Non-pigmented ciliary epithelial cell (primary cell): Measurements from ENCODE around the gene TROAP.

ENCODE experiments used
- DNase-seq: peaks from one replicate; pipeline ENCODE4 v3.0.0-alpha.2; 2010; ENCODE audit warnings: low read depth

TROAP gene

GRCh38 chr12:49342066-49342913 is 19.2 kb downstream of the TROAP start:
- DNase-seq: no peak

GRCh38 chr12:49342914-49343731 is 20.1 kb downstream of the TROAP start:
- DNase-seq: no peak

GRCh38 chr12:49344486-49345050 is 21.5 kb downstream of the TROAP start:
- DNase-seq: no peak

DNA sequence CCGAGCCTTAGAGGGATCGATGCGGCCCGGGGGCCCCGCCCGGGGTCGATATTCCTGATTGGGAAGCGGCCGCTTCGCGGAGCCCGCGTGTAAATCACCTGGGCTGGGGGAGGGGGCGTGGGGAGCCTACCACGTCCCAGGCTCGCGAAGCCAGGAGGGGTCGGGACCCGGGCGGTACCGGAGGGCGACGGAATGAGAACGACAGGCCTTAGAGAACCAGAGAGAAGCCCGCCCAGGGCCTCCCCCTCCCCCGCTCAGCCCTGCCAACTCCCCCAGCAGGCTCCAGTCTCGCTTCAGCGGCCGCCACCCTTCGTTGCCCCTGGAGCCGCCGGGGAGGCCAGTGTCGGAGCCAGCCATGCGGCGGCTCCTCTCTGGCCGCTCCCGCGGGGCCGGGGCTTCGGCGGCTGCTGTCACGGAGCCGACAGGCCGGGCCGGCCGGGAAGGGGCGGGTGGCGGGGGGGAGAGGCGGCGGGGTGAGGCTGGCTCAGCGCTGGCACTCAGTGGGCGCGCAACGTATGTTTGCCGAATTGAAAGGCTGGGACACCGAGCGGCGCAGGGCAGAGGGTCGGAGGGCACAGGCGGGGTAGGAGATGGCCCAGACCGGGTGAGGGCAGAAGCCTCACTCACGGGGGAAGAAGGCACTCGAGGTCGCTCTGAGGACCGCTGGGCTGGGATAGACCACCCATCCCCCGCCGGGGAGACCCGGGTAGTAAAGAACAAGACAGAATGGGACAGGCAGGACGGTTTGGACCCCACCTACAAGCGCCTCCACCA is 22.2 kb downstream of the TROAP start:
- DNase-seq: no peak

GRCh38 chr12:49345825-49346658 is 23.0 kb downstream of the TROAP start:
- no peak for DNase-seq

DNA sequence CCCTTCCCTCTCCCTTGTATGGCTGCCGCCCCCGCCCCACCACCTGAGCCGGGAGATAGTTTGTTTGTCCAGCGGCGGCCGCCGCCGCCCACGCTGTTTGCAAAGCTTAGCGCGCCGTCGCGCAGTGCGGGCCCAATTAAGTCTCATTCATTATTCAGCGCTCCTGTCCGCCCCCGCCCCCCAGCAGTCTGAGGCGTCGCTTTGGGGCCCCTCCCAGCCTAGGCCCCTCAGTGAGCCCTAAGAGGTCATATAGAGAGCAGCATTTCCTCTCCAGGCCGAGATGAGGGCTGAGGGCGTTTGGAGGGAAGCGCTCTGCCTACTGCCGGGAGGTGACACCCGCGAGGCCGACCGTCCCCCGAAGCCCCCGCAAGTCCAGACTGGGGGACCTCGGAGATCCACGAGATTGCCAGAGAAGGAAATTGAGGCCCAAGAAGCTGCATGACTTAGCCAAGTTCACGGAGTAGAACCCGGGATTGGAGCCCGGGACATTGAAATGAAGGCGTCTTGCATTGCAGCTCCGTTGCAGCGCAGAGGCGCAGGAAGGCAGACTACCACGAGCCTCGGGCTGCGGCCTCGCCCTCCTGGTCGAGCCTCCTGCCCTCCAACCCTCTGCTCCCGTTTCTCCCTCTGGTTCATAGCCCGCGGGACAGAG is 23.7 kb downstream of the TROAP start, which contains the start of gene DNAJC22:
Gene DNAJC22, plus strand, starts transcription at position 230 of the 652 bp plus-strand sequence. CDS start 1,985 bp downstream, outside the sequence.
- DNase-seq: no peak

DNA sequence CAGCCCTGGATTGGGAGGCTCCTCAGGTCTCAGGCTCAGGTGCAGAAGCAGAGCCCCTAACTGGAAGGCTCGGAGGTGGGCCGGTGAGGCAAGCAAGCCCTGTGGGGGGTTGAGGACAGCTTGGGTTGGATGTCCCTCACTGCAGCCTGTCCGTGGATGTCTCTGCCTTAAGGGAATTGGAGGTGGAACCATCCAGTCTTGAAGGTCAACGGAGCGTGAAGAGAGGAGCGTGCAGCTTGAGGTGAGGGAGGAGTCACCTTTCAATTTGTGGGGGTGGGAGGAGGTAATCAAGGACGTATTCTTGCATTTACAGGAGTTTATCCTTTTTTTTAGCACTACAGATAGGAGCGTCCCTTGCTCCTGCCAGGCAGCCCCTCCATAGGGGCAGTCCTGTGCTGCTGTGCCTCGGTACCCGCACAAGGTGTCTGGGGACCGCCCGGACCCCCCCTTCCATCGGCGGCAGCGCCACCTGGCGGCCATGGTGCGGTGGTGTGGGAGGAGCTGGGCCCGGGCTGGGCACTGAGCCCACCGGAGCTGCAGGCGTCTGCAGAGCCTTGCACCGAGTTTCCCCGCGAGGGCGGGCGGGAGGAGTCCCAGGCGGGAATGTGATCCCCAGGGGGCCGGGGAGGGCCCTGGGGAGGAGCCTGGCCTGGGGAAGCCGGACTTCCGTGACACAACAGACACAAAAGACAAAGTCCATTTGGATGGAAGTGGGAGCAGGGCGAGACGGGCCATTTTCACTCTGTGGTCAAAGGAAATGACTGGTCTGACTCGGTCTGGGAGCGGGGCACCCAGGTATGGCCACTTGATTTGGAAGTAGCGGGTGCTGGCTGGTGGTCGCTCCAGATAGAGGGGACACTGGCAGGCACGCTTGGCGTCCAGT is 24.5 kb downstream of the TROAP start:
- DNase-seq: no peak

DNA sequence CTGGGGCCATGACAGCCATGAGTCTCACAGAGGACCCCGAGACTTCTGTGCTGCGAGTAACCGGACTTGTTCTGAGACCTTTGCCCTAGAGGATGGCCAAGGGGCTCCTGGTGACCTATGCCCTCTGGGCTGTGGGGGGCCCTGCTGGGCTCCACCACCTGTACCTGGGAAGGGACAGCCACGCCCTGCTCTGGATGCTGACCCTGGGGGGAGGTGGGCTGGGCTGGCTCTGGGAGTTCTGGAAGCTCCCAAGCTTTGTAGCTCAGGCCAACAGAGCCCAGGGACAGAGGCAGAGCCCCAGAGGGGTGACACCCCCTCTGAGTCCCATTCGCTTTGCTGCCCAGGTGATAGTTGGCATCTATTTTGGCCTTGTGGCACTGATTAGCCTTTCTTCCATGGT is 25.7 kb downstream of the TROAP start:
- DNase-seq: no peak

DNA sequence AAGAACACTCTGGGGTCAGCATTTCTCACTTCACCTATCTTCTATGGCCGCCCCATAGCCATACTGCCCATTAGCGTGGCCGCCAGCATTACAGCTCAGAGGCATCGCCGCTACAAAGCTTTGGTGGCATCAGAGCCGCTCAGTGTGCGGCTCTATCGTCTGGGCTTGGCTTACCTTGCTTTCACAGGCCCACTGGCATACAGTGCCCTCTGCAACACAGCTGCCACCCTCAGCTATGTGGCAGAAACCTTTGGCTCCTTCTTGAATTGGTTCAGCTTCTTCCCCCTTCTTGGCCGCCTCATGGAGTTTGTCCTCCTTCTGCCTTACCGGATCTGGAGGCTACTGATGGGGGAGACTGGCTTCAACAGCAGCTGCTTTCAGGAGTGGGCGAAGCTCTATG is 26.2 kb downstream of the TROAP start:
- no peak for DNase-seq

DNA sequence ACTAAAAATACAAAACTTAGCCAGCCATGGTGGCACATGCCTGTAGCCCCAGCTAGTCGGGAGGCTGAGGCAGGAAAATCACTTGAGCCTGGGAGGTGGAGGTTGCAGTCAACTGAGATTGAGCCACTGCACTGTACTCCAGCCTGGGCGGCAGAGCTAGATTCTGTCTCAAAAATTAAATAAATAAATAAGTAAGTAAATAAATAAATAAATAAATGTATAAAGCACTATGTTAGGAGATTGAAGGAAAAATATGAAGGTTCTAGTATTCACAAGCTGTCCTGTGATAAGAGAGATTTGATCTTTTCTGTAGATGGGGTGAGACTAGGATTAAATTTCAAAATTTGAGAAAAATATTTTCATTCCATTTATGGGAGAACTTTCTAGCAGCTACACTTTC is 29.3 kb downstream of the TROAP start:
- DNase-seq: no peak

- DNase-seq: no peak
These were observed 32.9 kb downstream of the TROAP start for GRCh38 chr12:49355913-49356312.

DNA sequence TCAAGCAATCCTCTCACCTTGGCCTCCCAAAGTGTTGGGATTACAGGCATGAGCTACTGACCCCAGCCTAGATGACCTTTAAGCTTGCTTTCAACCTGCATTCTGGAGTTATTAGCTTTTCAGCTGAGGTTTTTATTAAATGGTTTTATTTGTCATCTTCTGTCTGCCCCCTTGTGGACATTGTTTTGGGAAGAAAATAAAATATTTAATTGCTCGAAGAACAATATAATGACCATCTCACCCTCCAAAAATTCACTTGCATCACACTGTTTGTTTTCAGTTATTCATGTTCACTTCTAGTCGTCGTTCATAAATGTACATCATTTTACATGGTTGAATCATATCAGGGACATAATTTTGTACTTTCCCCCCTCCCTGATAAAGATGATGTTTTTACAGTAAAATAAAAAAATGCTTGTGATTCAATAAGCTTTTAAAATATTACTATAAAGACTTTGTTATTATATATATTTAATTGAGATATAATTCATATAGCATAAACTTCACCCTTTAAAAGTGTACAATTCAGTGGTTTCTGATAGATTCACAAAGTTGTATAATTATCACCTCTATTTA is 34.1 kb downstream of the TROAP start:
- no peak for DNase-seq

GRCh38 chr12:49358483-49359141 is 35.6 kb downstream of the TROAP start:
- DNase-seq: no peak

DNA sequence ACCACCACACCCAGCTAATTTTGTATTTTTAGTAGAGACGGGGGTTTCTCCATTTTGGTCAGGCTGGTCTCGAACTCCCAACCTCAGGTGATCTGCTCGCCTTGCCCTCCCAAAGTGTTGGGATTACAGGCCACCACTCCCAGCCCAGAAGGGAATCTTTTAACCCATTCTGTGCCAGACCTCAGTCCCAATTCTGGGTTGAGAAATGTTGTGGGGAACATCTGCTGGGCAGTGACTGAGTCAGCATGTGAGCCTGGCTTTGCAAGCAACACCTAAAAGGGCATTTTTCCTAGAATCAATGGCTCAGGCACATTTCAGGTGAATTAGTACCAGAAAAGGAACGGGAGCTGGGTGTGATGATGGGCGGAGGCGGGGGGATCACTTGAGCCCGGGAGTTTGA is 36.6 kb downstream of the TROAP start:
- DNase-seq: no peak

DNA sequence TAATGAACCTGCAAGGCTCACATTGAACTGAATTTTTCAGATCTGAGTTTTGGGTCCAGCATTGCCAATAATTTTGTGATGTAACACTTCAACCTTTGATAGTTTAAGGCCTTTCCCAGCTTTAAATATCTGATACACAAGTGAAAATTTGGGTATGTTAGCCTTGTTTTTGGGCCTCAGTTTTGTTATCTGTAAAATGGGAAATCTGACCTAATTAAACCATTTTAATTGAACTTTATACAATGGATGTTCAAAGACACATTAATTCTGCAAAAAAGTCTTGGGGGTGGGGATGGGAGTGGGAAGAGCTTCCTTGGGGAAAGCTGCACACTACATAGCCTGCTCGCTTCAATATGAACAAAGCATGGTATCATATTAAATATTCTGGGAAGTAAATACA is 39.0 kb downstream of the TROAP start:
- no peak for DNase-seq

GRCh38 chr12:49364989-49365388 is 41.9 kb downstream of the TROAP start:
- DNase-seq: peak; percentile 63

GRCh38 chr12:49365542-49365941 is 42.5 kb downstream of the TROAP start:
- peak; percentile 90 for DNase-seq

- no peak for DNase-seq
These were observed 43.1 kb downstream of the TROAP start for GRCh38 chr12:49366096-49366651.
